HG03432 (cell line): Measurements from ENCODE around the gene CNTLN.
"Not testable (repeated sequence)": the region's sequence is repeated elsewhere in the genome, so short reads cannot be mapped to it uniquely, and the experiment has no call there.

Experiments used
- ATAC-seq: cut with Tn5 transposase; IDR thresholded peaks from one replicate; pipeline ENCODE4 v1.9.1; 2021; ENCODE audit warnings: mild to moderate bottlenecking, moderate library complexity; ENCODE audit not compliant: unreplicated experiment

CNTLN gene

GRCh38 chr9:17291766-17292165 is 156.9 kb downstream of the CNTLN start:
- no peak for ATAC-seq

- no peak for ATAC-seq
Measured at GRCh38 chr9:17293685-17294084, 158.8 kb downstream of the CNTLN start.

GRCh38 chr9:17294822-17295624 is 160.2 kb downstream of the CNTLN start:
- ATAC-seq: no peak

GRCh38 chr9:17315341-17315740 is 180.5 kb downstream of the CNTLN start:
- ATAC-seq: no peak

GRCh38 chr9:17318821-17319320 is 184.0 kb downstream of the CNTLN start:
- ATAC-seq: no peak

GRCh38 chr9:17319864-17320263 is 185.0 kb downstream of the CNTLN start:
- ATAC-seq: no peak

- ATAC-seq: no peak
Measured at GRCh38 chr9:17322882-17323864, 188.3 kb downstream of the CNTLN start.

GRCh38 chr9:17328331-17328730 is 193.5 kb downstream of the CNTLN start:
- no peak for ATAC-seq

GRCh38 chr9:17330097-17330496 is 195.3 kb downstream of the CNTLN start:
- no peak for ATAC-seq

- no peak for ATAC-seq
Measured at GRCh38 chr9:17332115-17332514, 197.3 kb downstream of the CNTLN start.

- no peak for ATAC-seq
Measured at GRCh38 chr9:17339156-17339555, 204.3 kb downstream of the CNTLN start.

- no peak for ATAC-seq
Measured at GRCh38 chr9:17342696-17343095, 207.9 kb downstream of the CNTLN start.

- no peak for ATAC-seq
Measured at GRCh38 chr9:17349831-17350230, 215.0 kb downstream of the CNTLN start.

- ATAC-seq: not testable (repeated sequence)
Measured at GRCh38 chr9:17354006-17354405, 219.2 kb downstream of the CNTLN start.

GRCh38 chr9:17361378-17361777 is 226.5 kb downstream of the CNTLN start:
- ATAC-seq: no peak

- ATAC-seq: no peak
Measured at GRCh38 chr9:17367035-17367434, 232.2 kb downstream of the CNTLN start.

- ATAC-seq: no peak
Measured at GRCh38 chr9:17380126-17380861, 245.5 kb downstream of the CNTLN start.

- no peak for ATAC-seq
Measured at GRCh38 chr9:17387565-17387964, 252.7 kb downstream of the CNTLN start.

- no peak for ATAC-seq
Measured at GRCh38 chr9:17389026-17389425, 254.2 kb downstream of the CNTLN start.

GRCh38 chr9:17394881-17395510 is 260.2 kb downstream of the CNTLN start:
- ATAC-seq: no peak
